GM12892 (cell line): ENCODE data around the gene TRMT61B.

Experiments used
- POLR2A ChIP-seq: IDR thresholded peaks from 2 replicates; pipeline ENCODE4 v1.6.1; 2011; ENCODE audit warnings: low read depth, low read length, control low read depth
- TAF1 ChIP-seq: IDR thresholded peaks from 2 replicates; pipeline ENCODE4 v1.6.1; 2011; ENCODE audit warnings: low read depth, mild to moderate bottlenecking, control low read depth, low read length, borderline replicate concordance

GRCh38 chr2:28838971-28839370 lies 31.1 kb downstream of the TRMT61B start:
- TF ChIP-seq TAF1 (no peak), POLR2A (no peak)
